ENCODE data around the gene HLCS. TPM values are rescaled to one million over a fixed set of nuclear protein-coding genes. Genes with fewer than 3 reads are reported as not detected.

The HLCS gene
- total and polyA plus RNA-seq, 2 donors (not counting 3 experiments of a cell fraction or from before 2014, with no cell fraction given), result 6.7 to 17.2 TPM

DNA sequence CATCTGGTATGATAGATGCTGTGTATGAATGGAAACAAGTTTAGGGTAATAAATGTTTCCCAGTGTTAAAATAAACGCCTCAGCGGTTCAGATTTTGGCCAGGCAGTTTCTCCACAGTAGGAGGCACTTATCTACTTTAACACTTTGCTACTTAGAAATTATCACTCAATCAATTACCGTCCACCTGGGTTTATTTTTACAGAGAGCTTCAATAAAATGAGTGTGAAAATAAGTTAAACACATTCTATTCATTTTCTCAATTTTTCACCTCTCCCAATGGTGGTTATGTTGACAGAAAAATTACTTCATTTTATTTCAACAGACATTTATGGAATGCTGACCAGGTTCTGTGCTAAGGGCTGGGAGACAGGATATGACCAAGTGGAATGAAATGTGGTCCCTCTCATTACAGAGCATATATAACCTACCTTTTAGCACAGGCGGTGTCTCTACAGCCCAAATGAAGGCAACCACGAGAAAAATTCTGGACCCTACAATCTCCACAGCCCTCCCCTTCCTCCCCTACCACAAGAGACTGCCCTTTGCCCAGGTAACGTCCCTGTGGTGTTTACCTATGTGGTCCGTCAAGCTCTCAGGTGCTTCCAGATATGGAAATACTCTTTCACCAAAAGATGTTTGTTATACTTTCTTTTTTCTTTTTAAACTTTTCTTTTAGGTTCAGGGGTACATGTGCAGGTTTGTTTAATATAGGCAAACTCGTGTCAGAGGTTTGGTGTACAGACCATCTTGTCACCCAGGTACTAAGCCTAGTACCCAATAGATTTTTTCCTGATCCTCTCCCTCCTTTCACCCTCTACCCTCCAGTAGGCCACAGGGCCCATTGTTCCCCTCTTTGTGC, 105.5 kb downstream of the HLCS start:
- peak overlapping the region; percentile 90 for H3K4me2 ChIP-seq (ENCODE audit: insufficient read depth, low read length)
- H4K20me1 ChIP-seq (replicated peaks; ENCODE audit: control insufficient read depth, extremely low read depth, insufficient read depth, low read length), result no peaks in the 10 kb centered on the region
- H3K27ac ChIP-seq (ENCODE audit: insufficient read depth, low read depth, low read length), result peak overlapping the region; percentile 90
- H3K9ac ChIP-seq (replicated peaks; ENCODE audit: extremely low read depth, insufficient read depth, low read length), result peak overlapping the region; percentile 86
- FAIRE-seq (peak; percentile 77), DNase-seq (ENCODE audit: low read depth, low spot score) (peak; percentile 62)
- CTCF ChIA-PET, result interaction anchor here (0.7 to 2.5 kb wide), 4 partner anchors 9 to 230 kb away, joined by 3 to 7 read pairs (median 4); no protein-coding TSS in a partner anchor
- TF ChIP-seq JUN (IDR thresholded peaks at IDR 0.05; ENCODE audit: borderline replicate concordance, insufficient read depth, insufficient read length, low read depth) (peak; percentile 50), FOS (IDR thresholded peaks at IDR 0.05; ENCODE audit: borderline replicate concordance, insufficient read depth, low read length) (peak; percentile 33), POLR2AphosphoS5 (IDR thresholded peaks at IDR 0.05; ENCODE audit: insufficient read depth, low read depth, low read length) (peak; percentile 22)
- TF ChIP-seq, protein P1, sequence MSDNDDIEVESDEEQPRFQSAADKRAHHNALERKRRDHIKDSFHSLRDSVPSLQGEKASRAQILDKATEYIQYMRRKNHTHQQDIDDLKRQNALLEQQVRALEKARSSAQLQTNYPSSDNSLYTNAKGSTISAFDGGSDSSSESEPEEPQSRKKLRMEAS (IDR thresholded peaks at IDR 0.05; ENCODE audit: insufficient read depth, insufficient read length), result no peak
- H3K36me3 ChIP-seq (ENCODE audit: control insufficient read depth in 2 of 2, extremely low read depth in 1 of 2, insufficient read depth in 2 of 2, low read length in 2 of 2), result no peaks in the 10 kb centered on the region
- TSS peak; percentile 79 for BruUV-seq (replicated peaks)
- H3K27me3 ChIP-seq (ENCODE audit: control insufficient read depth in 2 of 2, insufficient read depth in 2 of 2, low read length in 2 of 2), result no peaks in the 10 kb centered on the region
- intact Hi-C loops (cut with micrococcal nuclease), result loop anchor here (1.0 to 5.0 kb wide), 2 partner anchors 49 to 439 kb away; no protein-coding TSS in a partner anchor
- POLR2A ChIA-PET, result no interaction called here
- no peaks in the 10 kb centered on the region for H3K9me1 ChIP-seq (replicated peaks; ENCODE audit: control insufficient read depth, extremely low read depth, insufficient read depth, low read length)
- no peaks in the 10 kb centered on the region for H3K9me3 ChIP-seq (replicated peaks; ENCODE audit: control insufficient read depth, insufficient read depth, low read length)
- peaks cover 19% of the 10 kb centered on the region for H3K4me1 ChIP-seq (ENCODE audit: control insufficient read depth, extremely low read depth, insufficient read depth, low read length)
- dilution Hi-C loops (cut with MboI; ENCODE audit: extremely low pct_ligation_motif_present, low sequenced_read_pairs), result no loop called here
- H3K79me2 ChIP-seq (ENCODE audit: control insufficient read depth, insufficient read depth, low read length), result no peaks in the 10 kb centered on the region
- peak overlapping the region; percentile 46 for H2AFZ ChIP-seq (ENCODE audit: low read depth, low read length)
- peak overlapping the region in 1 of 3 experiments; percentile 42 for H3K4me3 ChIP-seq (replicated peaks in 1 of 3; ENCODE audit: insufficient read depth in 1 of 3, low read depth in 1 of 3, low read length in 3 of 3)

Data from endothelial cell of umbilical vein (primary cell).